NCI-H446 (cell line): ENCODE measurements around the gene OR1I1.

Experiments used
- DNase-seq, 2 experiments: peaks; one replicate each; lab custom pipeline; 2025; lab: John Stamatoyannopoulos, UW

Gene OR1I1

DNA sequence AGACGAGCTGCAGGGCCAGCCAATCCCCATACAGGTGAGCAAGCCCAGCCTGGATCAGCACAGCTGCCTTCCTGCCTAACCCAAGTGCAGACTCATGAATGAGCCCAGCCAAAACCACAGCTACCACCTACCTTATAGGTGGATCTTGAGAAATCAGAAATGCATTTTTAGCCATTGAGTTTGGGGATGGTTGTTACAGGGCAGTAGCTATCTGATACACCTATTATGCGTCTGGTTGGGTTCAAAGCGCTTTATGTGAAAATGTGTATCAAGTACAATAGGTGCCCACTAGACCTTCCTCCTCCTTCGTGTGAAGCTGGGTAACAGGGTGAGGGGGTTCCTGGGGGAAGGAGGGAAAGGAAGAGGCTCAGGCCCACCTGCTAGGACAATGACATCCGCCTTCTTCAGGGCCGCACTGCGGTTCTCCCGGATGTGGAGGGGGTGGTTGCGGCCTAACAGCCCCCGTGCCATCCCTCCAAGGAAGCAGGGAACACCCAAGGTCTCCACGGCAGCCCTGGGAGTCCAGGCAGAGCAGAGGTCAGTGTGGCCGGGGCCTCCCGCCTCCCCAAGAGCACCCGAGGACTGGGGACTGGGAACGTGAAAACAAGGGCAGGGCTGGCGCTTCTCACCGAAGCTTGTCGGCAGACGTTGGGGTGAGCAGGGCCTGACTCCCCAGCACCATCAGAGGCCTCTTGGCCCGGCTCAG is 36.9 kb downstream of the OR1I1 start:
- DNase-seq: no peak

DNA sequence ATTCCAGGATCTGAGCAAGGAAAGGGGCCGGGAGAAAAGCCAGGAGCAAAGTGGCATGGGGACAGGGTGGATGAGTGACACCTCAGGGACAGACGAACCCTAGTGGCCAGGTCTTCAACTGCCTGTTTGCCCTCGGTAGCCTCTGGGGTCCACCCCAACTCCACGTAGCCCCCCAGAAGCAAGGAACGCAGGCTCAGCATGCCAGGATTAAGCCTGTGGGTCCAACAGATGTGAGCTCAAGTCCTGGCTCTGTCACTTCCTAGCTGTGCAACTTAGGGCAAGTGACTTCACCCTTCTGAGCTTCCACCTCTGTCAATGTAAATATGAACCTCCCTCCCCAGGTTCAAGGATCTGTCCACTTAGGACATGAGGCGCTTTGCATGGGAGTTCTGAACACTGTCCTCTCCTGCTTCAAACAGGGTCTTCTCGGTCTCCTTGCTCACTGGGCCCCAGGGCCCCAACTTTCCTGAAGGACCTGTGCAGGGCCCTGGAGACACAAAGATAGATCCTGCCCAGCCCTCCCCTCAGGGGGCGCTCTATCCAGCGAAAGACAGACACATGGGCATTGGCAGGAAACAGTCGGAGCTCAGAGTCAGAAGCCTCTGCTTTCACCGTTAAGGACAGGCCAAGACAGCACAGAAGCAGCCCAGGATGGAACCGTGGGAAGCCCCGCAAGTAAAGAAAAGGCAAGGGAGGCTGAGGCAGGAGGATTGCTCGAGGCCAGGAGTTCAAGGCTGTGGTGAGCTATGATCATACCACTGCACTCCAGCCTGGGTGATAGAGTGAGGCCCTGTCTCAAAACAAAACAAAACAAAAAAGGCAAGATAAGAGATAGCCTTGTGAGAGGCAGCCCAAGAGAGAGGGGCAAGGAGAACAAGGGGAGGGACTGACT is 38.4 kb downstream of the OR1I1 start:
- DNase-seq: no peak

DNA sequence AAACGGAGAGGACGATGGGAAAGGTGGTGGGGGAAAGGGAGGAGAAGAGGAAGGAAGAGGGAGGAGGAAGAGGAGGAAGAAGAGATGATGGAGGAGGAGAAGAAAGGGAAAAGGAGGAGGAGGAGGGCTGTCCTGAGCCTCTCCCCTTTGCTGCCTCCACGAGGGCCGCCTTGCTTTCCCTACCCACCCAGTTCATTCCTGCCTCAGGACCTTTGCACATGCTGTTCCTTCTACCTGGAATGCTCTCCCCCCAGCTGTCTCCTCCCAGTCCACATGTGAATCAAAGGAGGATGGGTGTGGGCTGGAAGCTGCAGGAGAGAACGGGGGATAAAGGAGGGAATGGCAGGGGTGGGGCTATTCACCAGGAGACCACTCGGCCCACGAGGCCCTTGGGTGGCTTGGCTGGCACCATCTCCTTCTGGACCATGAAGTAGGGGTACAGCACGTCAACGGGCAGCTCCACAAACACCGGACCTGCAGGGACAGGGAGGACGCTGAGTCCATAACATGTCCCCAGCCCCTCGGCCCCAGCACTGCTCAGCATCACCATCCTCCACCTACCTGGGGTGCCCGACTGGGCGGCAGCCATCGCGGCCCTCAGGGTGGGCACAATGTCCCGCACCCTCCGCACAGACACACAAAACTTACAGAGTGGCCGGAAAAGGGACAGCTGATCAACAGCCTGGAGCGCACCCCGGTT is 40.5 kb downstream of the OR1I1 start:
- no peak for DNase-seq

DNA sequence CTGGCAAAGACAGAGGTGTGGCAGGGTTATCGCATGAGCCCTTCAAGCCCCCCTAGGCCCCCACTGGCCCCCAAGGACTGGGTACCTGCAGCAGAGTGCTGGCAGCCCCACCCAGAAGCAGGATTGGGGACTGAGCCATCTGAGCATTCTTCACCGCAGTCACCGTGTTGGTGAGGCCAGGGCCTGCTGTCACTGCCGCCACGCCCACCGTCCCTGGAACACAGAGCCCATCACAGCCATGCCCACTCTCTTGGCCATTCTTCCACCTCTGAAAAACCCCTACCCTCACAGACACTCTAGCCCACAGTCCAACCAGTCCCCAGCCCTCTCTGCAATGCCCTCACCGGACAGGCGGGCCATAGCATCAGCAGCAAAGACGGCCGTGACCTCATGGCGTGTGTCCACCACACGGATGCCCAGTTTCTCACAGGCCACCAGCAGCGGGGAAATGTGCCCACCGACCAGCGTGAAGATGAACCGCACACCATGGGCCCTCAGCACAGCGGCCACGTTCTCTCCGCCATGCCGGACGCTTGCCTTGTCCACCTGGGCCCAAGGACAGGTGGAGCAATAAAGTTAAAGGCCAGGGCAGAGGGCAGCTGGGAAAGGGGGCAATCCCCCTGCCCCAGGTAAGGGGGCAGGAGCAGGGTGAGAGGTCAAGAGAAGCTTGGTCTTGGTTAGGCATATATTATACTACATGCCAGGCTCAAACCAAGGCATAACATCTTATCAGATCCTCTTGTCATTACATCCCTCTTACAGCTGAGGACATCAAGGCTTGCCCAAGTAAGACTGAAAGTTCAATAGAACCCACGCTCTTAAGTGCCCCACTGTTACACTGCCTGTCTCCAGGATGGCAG is 41.2 kb downstream of the OR1I1 start:
- DNase-seq: no peak

DNA sequence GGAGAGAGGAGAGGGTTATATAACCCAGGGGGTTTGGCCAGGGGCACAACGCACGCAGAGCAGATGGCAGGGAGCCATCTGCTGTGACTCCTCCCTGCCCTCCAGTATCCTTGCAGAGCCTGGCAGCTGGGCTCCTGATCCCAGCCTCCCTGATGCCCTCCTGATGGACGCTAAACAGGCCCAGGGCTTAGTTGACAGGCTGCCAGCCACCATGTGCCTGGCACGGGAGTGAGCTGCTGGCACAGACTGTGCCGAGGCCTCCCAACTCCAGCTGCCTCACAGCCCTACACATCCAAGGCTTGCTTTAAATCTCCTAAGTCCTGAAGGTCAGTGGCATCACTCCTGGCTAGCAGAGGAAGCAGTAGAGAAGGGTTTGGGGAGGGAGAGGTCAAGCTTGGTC is 41.9 kb downstream of the OR1I1 start:
- DNase-seq: peak; percentile 65 to 89

DNA sequence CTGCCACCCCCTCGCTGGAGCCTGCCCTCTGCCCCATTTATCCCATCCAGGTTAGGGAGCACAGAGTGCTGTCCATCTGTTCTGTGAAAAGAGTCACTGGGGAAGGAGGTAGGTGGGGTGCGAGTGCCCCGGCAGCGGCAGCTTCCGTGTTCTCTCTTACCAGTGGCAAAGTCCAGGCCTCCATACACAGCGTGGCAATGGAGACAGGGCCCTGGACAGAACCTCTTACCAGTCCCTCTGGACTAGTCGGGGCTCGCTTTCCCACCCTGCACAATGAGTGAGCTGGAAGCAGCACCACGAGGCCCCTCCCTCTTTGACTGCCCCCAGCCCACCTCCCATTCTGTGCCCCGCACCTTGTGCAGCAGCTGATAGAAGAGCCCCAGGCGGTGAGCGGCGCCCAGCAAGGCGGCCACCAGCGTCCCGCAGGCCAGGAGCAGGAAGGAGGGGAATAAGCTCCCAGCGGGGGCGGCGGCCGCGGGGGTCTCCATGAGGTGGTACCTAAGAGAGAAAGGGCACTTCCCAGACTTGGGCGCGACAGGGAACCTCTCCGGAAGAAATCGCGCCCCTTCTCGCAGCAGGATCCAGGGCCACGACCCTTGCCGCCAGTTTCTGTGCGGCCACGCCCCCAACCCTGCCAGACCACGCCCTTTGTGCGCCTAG is 42.7 kb downstream of the OR1I1 start:
- no peak for DNase-seq

DNA sequence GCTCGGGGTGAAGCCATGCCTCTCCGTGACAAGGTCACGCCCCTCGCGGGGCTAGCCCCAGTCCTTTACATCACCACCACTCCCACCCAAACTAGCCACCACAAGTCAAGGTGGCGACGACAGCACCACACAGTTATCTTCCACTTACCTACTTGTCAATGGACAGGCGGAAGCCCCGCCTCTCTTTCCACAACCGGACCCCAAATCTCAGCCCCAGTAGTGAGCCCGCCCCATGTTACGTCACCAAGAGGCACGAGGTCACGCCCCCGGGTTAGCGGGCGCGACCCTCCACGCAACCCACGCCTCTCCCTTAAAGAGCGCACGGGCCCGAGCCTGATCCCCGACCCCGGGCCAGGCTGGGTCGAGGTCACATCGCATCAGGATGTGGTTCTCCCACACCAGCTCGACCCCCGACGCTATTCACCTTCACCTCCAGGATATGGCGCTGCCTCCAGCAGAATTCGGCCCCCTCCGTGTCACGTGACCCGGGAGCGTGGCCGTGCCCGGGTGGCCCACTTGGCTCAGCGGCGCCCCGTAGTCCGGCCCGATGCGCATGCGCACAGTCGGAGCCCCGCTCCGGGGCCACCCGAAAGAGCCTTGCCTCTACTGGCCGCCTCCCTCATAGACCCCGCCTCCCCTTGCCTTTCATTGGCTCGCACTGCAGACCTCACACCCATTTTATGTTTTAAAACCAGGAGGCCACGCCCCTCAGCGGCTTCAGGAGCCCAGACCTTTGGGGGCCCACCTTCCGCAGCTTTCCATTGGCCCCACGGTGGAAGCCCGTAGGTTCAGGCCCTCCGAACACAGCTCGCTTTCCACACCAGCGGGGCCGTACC is 43.4 kb downstream of the OR1I1 start:
- peak; percentile 91 to 98 for DNase-seq

DNA sequence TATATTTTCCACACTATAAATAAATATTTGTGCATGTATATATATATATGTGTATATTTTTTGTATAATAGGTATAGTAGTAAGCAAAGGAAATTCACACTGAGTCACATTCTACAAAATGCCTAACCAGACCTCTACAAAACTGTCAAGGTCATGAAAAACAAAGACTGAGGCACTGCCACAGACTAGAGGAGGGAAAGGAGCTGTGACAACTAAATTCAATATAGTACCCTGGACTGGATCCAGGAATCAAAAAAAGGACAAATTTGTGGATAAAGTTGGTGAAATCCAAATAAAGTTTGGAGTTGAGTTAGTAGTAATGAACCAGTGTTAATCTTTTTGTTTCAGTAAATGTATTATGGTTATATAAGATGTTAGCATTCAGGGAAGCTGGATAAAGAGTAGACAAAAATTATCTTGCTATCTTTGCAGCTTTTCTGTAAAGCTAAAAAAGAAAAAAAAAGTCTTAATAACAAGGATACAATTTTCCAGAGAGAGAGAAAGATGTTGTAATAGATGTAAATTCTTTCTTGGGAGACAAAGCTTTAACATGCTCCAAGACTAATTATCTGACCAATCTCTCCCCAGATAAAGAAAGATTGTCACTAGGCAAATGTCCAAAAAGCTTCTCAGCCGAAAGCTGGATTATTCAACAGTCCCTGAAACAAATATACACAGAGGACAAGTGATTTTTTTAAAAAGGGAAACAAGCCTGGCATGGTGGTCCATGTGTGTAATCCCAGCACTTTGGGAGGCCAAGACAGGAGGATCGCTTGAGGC is 44.3 kb downstream of the OR1I1 start:
- DNase-seq: no peak

DNA sequence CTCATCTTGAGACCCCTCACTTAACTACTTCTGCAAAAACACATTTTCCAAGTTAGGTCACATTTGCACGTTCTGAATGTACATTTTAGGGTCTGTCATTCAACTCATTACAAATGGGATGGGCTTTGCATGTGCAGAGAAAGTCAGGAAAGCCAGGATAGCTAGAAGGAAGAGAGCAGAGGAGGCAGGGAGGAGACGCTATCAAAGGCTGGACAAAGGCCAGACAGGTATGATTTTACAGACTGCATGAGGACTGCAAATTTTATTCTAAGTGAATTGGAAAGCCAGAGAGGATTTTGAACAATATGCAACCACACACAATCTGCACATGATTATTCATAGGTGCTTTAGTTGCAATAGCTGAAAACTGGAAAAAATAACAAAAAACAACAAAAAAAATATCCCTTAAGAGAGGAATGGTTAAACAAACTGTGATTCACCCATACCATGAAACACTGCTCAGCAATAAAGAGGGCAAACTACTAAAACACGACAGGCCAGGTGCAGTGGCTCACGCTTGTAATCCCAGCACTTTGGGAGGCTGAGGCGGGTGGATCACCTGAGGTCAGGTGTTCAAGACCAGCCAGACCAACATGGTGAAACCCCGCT is 46.3 kb downstream of the OR1I1 start:
- DNase-seq: no peak

DNA sequence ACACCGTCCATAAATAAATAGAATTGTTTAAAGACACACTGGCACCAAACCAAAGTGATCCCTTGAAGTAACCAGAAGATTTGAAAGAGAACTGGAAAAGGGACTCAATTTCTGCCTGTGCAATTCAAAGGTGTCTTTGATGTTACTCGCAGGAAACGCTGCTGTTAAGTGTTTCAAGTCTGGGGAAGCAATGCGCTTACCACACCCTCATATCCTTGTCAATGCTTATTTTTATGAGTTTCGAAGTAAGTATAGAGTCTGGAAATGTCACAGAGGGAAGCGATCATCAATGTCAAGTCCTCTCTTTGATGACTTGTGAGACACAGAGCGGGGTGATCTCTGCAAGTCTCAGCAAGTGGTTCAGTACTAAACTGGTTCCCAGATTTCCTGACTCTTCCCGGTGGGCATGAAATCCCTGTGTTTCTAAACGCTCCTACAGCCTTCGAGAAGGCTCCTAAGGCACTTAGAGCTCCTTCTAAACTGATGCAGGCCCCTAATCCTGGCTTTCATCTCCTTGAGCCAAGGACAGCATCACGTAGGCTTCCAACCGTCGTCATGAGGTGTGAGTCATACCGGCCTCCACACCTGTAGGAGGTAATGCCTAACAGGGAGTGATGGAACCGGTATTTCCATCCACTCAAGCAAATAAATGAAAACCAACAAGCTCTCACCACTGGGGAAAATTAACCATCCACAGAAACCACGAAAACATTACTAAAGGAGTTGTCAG is 48.0 kb downstream of the OR1I1 start:
- DNase-seq: no peak

DNA sequence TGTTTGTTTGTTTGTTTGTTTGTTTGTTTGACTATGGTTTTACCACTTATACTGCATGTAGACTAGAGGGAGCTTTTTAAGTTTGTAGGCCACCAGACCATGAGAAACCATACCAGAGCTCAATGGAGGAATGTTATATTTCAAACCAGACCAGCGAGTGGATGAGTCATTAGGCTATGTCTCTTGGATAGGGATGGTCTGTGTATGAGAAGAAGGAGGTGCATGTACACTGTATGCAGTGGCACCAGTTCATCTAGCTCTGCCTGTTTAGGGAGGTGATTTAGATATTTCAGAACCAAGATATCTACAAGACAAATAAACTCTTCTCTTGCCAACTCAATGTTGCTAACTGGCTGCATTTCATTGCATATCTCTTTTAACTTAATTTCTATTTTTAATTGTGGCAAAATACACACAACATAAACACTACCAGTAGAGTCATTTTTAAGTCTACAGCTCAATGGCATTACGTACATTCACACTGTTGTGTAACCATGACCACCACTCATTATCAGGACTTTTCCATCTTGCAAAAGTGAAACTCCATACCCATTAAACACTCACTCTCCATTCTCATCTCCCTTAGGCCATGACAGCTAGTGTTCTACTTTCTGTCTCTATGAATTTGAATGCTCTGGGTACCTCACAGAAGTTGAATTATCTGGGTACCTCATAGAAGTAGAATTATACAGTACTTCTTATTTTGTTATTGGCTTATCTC is 54.4 kb downstream of the OR1I1 start:
- DNase-seq: no peak

DNA sequence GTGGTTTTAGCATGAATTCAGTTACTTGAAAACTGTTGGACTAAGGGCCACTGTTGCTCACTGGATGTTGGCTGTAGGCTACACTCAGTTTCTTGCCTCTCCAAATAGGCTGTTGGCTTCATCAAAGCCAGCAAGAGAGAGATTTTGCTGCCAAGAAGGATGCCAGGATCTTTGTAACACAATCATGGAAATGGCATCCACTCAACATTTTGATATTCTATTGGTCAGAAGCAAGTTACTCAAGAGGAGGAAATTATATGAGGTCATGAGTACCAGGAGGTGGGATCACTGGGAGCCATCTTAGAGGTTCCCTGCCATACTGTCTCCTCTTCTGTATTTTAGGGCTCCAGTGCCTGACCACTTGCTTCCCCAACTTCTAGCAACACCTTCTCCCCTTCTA is 55.8 kb downstream of the OR1I1 start:
- DNase-seq: no peak

DNA sequence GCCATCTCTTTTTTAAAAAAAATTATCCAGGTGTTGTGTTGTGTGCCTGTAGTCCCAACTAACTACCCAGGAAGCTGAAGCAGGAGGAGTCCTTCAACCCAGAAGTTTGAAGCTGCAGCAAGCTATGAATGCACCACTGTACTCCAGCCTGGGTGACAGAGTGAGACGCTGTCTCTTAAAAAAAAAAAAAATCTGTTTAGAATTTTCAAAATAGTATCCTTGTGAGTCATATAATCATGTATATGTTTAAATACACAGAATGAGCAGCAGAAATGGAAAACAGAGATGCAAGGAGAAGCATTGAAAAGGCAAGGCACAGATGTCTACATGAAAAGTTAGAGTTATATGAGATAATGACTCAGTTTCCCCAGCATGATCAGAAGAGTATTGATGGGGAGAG is 56.4 kb downstream of the OR1I1 start:
- no peak for DNase-seq

DNA sequence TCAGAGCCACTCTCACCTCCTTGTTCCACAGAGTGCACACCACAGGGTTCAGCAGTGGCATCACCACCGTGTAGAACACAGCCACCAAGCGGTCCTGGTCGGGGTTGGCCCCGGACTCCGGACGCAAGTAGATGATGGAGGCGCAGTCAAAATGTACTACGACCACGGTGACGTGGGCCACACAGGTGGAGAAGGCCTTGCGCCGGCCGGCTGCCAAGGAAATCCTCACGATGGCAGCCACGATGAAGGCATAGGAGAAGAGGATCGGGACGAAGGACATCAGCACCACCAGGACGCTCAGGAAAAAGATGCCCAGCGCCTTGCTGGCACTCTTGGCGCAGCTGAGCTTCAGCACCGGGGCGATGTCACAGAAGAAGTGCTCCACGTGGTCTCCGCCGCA is 59.1 kb downstream of the OR1I1 start:
- no peak for DNase-seq

DNA sequence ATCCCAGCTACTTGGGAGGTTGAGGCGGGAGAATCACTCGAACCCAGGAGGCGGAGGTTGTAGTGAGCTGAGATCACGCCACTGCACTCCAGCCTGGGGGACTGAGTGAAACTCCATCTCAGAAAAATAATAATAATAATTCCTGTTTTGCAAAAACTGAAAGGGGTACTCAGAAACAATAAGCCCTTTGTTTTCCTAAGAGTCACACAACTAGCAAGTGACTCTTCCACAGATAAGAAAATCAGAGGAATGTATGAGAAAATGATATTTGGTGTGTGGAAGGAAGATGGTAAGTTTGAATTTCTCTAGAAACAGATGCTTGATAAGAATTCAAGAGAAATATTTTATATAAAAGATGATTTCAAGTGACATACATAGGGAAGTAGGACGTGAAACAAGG is 60.3 kb downstream of the OR1I1 start:
- no peak for DNase-seq
